ENCODE data around the gene CUBN. TPM values are rescaled to one million over a fixed set of nuclear protein-coding genes. Genes with fewer than 3 reads are reported as not detected.

Gene CUBN
- total RNA-seq, 3 donors from 2014 or later: 0.14 to 0.26 (median 0.25) TPM

- ATAC-seq: no peak
- DNase-seq: no peak
- Mint-ChIP-seq H3K36me3 (ENCODE audit: insufficient read depth) (peaks cover 28% of the 10 kb centered on the region), H3K4me1 (ENCODE audit: low read depth) (peaks cover 1% of the 10 kb centered on the region), H3K4me3 (no peak overlapping the region), H3K27me3 (ENCODE audit: low read depth) (no peaks in the 10 kb centered on the region), H3K9me3 (no peaks in the 10 kb centered on the region)
These were observed 216.3 kb downstream of the CUBN start for GRCh38 chr10:16913266-16913665.

GRCh38 chr10:16910793-16911164 is 218.8 kb downstream of the CUBN start:
- Mint-ChIP-seq H3K4me1 (ENCODE audit: low read depth) (peaks cover 1% of the 10 kb centered on the region), H3K36me3 (ENCODE audit: insufficient read depth) (peaks cover 28% of the 10 kb centered on the region), H3K4me3 (no peak overlapping the region), H3K27me3 (ENCODE audit: low read depth) (no peaks in the 10 kb centered on the region), H3K9me3 (no peaks in the 10 kb centered on the region)
- ATAC-seq (no peak), DNase-seq (no peak)

- peaks cover 1% of the 10 kb centered on the region for H3K4me1 Mint-ChIP-seq (ENCODE audit: low read depth)
- H3K9me3 Mint-ChIP-seq: no peaks in the 10 kb centered on the region
- H3K27me3 Mint-ChIP-seq (ENCODE audit: low read depth): no peaks in the 10 kb centered on the region
- no peak overlapping the region for H3K4me3 Mint-ChIP-seq
- ATAC-seq: no peak
- DNase-seq: no peak
- H3K36me3 Mint-ChIP-seq (ENCODE audit: insufficient read depth): peaks cover 26% of the 10 kb centered on the region
These were observed 219.4 kb downstream of the CUBN start for GRCh38 chr10:16909961-16910792.

- H3K36me3 Mint-ChIP-seq (ENCODE audit: insufficient read depth): peaks cover 20% of the 10 kb centered on the region
- peaks cover 1% of the 10 kb centered on the region for H3K4me1 Mint-ChIP-seq (ENCODE audit: low read depth)
- ATAC-seq (no peak), DNase-seq (no peak)
- H3K27me3 Mint-ChIP-seq (ENCODE audit: low read depth): no peaks in the 10 kb centered on the region
- no peak overlapping the region for H3K4me3 Mint-ChIP-seq
- no peaks in the 10 kb centered on the region for H3K9me3 Mint-ChIP-seq
These were observed 220.3 kb downstream of the CUBN start for GRCh38 chr10:16909271-16909767.

GRCh38 chr10:16907687-16908086 is 221.9 kb downstream of the CUBN start:
- peaks cover 4% of the 10 kb centered on the region for H3K4me1 Mint-ChIP-seq (ENCODE audit: low read depth)
- H3K9me3 Mint-ChIP-seq: no peaks in the 10 kb centered on the region
- DNase-seq: no peak
- no peak overlapping the region for H3K4me3 Mint-ChIP-seq
- peaks cover 10% of the 10 kb centered on the region for H3K36me3 Mint-ChIP-seq (ENCODE audit: insufficient read depth)
- H3K27me3 Mint-ChIP-seq (ENCODE audit: low read depth): no peaks in the 10 kb centered on the region
- ATAC-seq: no peak

- ATAC-seq: no peak
- no peaks in the 10 kb centered on the region for H3K9me3 Mint-ChIP-seq
- H3K36me3 Mint-ChIP-seq (ENCODE audit: insufficient read depth): peaks cover 2% of the 10 kb centered on the region
- peaks cover 5% of the 10 kb centered on the region for H3K4me1 Mint-ChIP-seq (ENCODE audit: low read depth)
- H3K27me3 Mint-ChIP-seq (ENCODE audit: low read depth): no peaks in the 10 kb centered on the region
- no peak for DNase-seq
- H3K4me3 Mint-ChIP-seq: no peak overlapping the region
These were observed 224.3 kb downstream of the CUBN start for GRCh38 chr10:16905320-16905719.

- peaks cover 2% of the 10 kb centered on the region for H3K36me3 Mint-ChIP-seq (ENCODE audit: insufficient read depth)
- DNase-seq: no peak
- no peaks in the 10 kb centered on the region for H3K9me3 Mint-ChIP-seq
- no peak overlapping the region for H3K4me3 Mint-ChIP-seq
- H3K27me3 Mint-ChIP-seq (ENCODE audit: low read depth): no peaks in the 10 kb centered on the region
- no peak for ATAC-seq
- H3K4me1 Mint-ChIP-seq (ENCODE audit: low read depth): peaks cover 5% of the 10 kb centered on the region
These were observed 225.0 kb downstream of the CUBN start for GRCh38 chr10:16904639-16905061.

GRCh38 chr10:16904049-16904448 is 225.6 kb downstream of the CUBN start:
- Mint-ChIP-seq H3K4me3 (no peak overlapping the region), H3K27me3 (ENCODE audit: low read depth) (no peaks in the 10 kb centered on the region), H3K9me3 (no peaks in the 10 kb centered on the region), H3K4me1 (ENCODE audit: low read depth) (peaks cover 5% of the 10 kb centered on the region), H3K36me3 (ENCODE audit: insufficient read depth) (peaks cover 2% of the 10 kb centered on the region)
- no peak for DNase-seq
- no peak for ATAC-seq

GRCh38 chr10:16902606-16903005 is 227.0 kb downstream of the CUBN start:
- Mint-ChIP-seq H3K4me1 (ENCODE audit: low read depth) (peaks cover 5% of the 10 kb centered on the region), H3K4me3 (no peak overlapping the region), H3K36me3 (ENCODE audit: insufficient read depth) (peaks cover 4% of the 10 kb centered on the region), H3K27me3 (ENCODE audit: low read depth) (no peaks in the 10 kb centered on the region), H3K9me3 (no peaks in the 10 kb centered on the region)
- ATAC-seq (peak; percentile 46 to 59), DNase-seq (no peak)

GRCh38 chr10:16901106-16901505 is 228.5 kb downstream of the CUBN start:
- Mint-ChIP-seq H3K36me3 (ENCODE audit: insufficient read depth) (peaks cover 9% of the 10 kb centered on the region), H3K9me3 (no peaks in the 10 kb centered on the region), H3K4me3 (no peak overlapping the region), H3K4me1 (ENCODE audit: low read depth) (peaks cover 5% of the 10 kb centered on the region), H3K27me3 (ENCODE audit: low read depth) (no peaks in the 10 kb centered on the region)
- DNase-seq (no peak), ATAC-seq (no peak)

- ATAC-seq (no peak), DNase-seq (no peak)
- Mint-ChIP-seq H3K27me3 (ENCODE audit: low read depth) (no peaks in the 10 kb centered on the region), H3K4me1 (ENCODE audit: low read depth) (peaks cover 2% of the 10 kb centered on the region), H3K9me3 (no peaks in the 10 kb centered on the region), H3K4me3 (no peak overlapping the region), H3K36me3 (ENCODE audit: insufficient read depth) (peaks cover 9% of the 10 kb centered on the region)
These were observed 232.6 kb downstream of the CUBN start for GRCh38 chr10:16896993-16897392.

GRCh38 chr10:16894821-16895220 is 234.8 kb downstream of the CUBN start:
- no peaks in the 10 kb centered on the region for H3K9me3 Mint-ChIP-seq
- no peaks in the 10 kb centered on the region for H3K27me3 Mint-ChIP-seq (ENCODE audit: low read depth)
- H3K36me3 Mint-ChIP-seq (ENCODE audit: insufficient read depth): peaks cover 9% of the 10 kb centered on the region
- ATAC-seq: no peak
- H3K4me1 Mint-ChIP-seq (ENCODE audit: low read depth): peaks cover 16% of the 10 kb centered on the region
- no peak overlapping the region for H3K4me3 Mint-ChIP-seq
- no peak for DNase-seq

- DNase-seq (no peak), ATAC-seq (no peak)
- Mint-ChIP-seq H3K9me3 (no peaks in the 10 kb centered on the region), H3K4me3 (no peak overlapping the region), H3K27me3 (ENCODE audit: low read depth) (no peaks in the 10 kb centered on the region), H3K36me3 (ENCODE audit: insufficient read depth) (peaks cover 12% of the 10 kb centered on the region), H3K4me1 (ENCODE audit: low read depth) (peaks cover 16% of the 10 kb centered on the region)
These were observed 235.9 kb downstream of the CUBN start for GRCh38 chr10:16893664-16894063.

- H3K4me3 Mint-ChIP-seq: peak overlapping the region; percentile 62
- peaks cover 11% of the 10 kb centered on the region for H3K36me3 Mint-ChIP-seq (ENCODE audit: insufficient read depth)
- peaks cover 16% of the 10 kb centered on the region for H3K4me1 Mint-ChIP-seq (ENCODE audit: low read depth)
These were observed 238.0 kb downstream of the CUBN start for GRCh38 chr10:16891375-16892313.

More at GRCh38 chr10:16891375-16892313, 238.0 kb downstream of the CUBN start:
- ATAC-seq (peak; percentile 85 to 87), DNase-seq (peak; percentile 46)
- no peaks in the 10 kb centered on the region for H3K9me3 Mint-ChIP-seq
- no peaks in the 10 kb centered on the region for H3K27me3 Mint-ChIP-seq (ENCODE audit: low read depth)
